ENCODE results near the gene PRR13. TPM values are rescaled to one million over a fixed set of nuclear protein-coding genes. Genes with fewer than 3 reads are reported as not detected.
A peak's percentile ranks its signal among the peaks of the same experiment; 100 is the strongest.

The PRR13 gene
- total RNA-seq, 1 donor from 2014 or later = 172 TPM

DNA sequence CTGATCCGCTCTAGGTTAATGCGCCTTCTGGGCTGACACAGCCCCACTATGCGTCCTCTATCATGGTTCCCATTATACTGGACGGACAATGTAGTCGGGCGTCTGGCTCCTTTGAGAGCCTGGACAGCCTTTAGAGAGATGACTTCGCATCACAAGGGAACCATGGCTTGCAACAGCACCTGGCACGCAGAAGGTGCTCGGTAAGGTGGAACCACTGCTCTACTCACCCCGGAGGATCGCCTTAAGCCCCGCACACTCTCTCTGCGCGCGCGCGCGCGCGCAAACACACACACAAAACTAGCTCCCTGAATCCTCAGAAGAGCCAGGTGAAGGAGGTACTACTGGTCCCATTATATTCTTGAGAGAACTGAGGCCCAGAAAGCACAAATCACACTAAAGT, 50.7 kb downstream of the PRR13 start:
- Histone ChIP-seq H3K4me3 (peak overlapping the region; percentile 62), H3K36me3 (peaks cover 10% of the 10 kb centered on the region), H3K9me3 (no peaks in the 10 kb centered on the region), H3K4me1 (peaks cover 37% of the 10 kb centered on the region), H3K27ac (peak overlapping the region; percentile 81), H3K27me3 (no peaks in the 10 kb centered on the region)
- TF ChIP-seq, protein P1, sequence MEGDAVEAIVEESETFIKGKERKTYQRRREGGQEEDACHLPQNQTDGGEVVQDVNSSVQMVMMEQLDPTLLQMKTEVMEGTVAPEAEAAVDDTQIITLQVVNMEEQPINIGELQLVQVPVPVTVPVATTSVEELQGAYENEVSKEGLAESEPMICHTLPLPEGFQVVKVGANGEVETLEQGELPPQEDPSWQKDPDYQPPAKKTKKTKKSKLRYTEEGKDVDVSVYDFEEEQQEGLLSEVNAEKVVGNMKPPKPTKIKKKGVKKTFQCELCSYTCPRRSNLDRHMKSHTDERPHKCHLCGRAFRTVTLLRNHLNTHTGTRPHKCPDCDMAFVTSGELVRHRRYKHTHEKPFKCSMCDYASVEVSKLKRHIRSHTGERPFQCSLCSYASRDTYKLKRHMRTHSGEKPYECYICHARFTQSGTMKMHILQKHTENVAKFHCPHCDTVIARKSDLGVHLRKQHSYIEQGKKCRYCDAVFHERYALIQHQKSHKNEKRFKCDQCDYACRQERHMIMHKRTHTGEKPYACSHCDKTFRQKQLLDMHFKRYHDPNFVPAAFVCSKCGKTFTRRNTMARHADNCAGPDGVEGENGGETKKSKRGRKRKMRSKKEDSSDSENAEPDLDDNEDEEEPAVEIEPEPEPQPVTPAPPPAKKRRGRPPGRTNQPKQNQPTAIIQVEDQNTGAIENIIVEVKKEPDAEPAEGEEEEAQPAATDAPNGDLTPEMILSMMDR (IDR thresholded peaks at IDR 0.05) = no peak
- intact Hi-C loops (cut with DNase I) = no loop called here
- ATAC-seq (no peak), DNase-seq (peak; percentile 61)

DNA sequence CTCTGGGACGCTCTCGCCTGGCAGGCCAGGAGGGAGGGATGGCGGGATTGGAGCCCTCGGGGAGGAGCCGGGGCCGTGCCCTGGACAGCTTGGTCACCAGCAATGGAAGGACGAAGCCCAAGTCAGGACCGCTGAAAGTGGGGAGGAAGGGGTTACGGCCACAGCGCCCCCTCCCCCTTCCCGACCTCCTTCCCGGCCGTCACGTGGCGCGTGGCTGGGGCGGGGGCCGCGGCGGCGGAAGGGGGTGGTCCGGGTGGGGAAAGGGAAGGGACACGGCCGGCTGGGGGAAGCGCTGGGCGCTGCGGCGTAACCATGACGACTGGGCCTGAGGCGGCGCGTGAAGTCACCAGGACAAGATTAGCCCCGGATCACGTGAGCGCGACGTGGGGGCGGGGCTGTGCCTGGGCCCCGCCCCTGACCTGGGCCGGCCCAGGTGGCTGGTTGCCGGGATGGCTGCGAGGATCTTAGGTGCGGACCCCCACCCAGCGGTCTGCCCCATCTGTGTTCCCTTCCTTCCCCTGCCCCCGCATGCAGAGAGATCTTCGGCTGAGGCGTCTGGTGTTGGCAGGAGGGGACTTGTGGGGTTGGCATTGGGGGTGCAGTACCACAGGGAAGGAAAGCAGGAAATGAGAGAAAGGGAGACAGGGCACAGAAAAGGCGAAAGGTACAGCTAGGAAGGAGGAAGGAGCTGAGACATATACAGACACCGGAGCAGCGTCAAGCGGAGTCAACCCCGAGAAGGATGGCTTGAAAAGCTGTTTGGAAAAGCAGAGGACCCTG, 51.5 kb downstream of the PRR13 start:
- peak; percentile 97 for ATAC-seq
- no peaks in the 10 kb centered on the region for H3K9me3 ChIP-seq
- peaks cover 43% of the 10 kb centered on the region for H3K4me1 ChIP-seq
- peaks cover 2% of the 10 kb centered on the region for H3K36me3 ChIP-seq
- H3K4me3 ChIP-seq = peak overlapping the region; percentile 62
- H3K27me3 ChIP-seq = no peaks in the 10 kb centered on the region
- intact Hi-C loops (cut with DNase I) = no loop called here
- peak; percentile 96 for DNase-seq
- H3K27ac ChIP-seq = peak overlapping the region; percentile 81
- TF ChIP-seq, protein P1 (IDR thresholded peaks at IDR 0.05) = no peak

DNA sequence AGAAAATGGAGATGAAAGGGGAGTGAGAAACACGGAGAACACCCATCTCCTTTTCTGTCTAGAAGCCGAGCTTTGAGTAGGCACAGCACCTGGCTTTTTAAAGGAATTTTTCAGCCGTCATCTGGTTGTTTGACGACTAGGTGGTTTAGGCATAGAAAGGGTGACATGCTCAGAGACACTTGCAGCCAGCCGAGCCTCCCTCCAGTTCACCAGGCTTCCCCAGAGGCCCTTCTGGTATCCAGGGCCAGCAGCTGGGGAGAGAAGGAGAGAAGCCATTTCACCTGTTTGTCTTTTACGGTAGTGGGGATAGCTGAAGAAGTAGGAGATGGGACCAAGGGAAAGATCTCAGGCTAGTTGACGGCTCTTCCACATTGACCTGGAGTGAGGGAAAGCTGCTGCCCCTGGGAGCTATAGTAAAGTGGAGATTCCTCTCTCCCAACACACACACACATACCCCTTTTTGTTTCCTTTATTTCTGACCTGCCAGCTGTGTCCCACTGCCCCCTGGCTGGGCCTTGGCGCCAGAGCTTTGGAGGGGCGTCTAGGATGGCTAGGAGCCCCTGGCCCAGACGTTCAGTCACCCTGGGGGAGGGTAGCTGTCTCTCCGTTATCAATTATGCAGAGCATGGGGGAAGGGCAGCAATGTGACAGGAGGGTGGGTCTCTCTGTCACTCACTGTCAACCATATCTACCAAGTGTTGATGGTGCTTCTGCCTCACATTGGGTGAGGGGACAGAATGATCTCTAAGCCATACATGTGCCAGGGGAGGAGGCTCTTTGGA, 52.3 kb downstream of the PRR13 start:
- intact Hi-C loops (cut with DNase I) = no loop called here
- Histone ChIP-seq H3K4me1 (peaks cover 49% of the 10 kb centered on the region), H3K27me3 (no peaks in the 10 kb centered on the region), H3K36me3 (no peaks in the 10 kb centered on the region), H3K9me3 (no peaks in the 10 kb centered on the region), H3K4me3 (peak overlapping the region; percentile 62), H3K27ac (peak overlapping the region; percentile 81)
- TF ChIP-seq, protein P1 (IDR thresholded peaks at IDR 0.05) = no peak
- ATAC-seq (no peak), DNase-seq (peak; percentile 38)

Other genes starting within 250 kb of the PRR13 start
- gene ITGB7, start 234.5 kb upstream of the PRR13 start, total RNA-seq = 7.7 TPM
- gene RARG, start 209.5 kb upstream of the PRR13 start, total RNA-seq = 23.8 TPM
- gene ESPL1, start 173.4 kb upstream of the PRR13 start, total RNA-seq = 0.35 TPM
- 424 TPM for gene PFDN5, start 146.2 kb upstream of the PRR13 start, total RNA-seq
- gene MYG1, start 142.0 kb upstream of the PRR13 start, total RNA-seq = 41.9 TPM
- gene AAAS, start 120.1 kb upstream of the PRR13 start, total RNA-seq = 43.2 TPM
- not detected for gene SP7, start 105.4 kb upstream of the PRR13 start, total RNA-seq
- gene SP1, start 61.6 kb upstream of the PRR13 start, total RNA-seq = 87.7 TPM
- 0.46 TPM for gene AMHR2, start 17.9 kb upstream of the PRR13 start, total RNA-seq
- 727 TPM for gene PCBP2, start 10.4 kb downstream of the PRR13 start, total RNA-seq
- gene MAP3K12, start 57.7 kb downstream of the PRR13 start, total RNA-seq = 22.3 TPM
- 33.1 TPM for gene TARBP2, start 59.5 kb downstream of the PRR13 start, total RNA-seq
- not detected for gene NPFF, start 65.8 kb downstream of the PRR13 start, total RNA-seq
- 54.0 TPM for gene ATF7, start 184.6 kb downstream of the PRR13 start, total RNA-seq
- gene ATP5MC2, start 234.3 kb downstream of the PRR13 start, total RNA-seq = 236 TPM